Breast epithelium (tissue), 4 donors: ENCODE measurements around the gene IFNG-AS1. TPM values are rescaled to one million over a fixed set of nuclear protein-coding genes. Genes with fewer than 3 reads are reported as not detected.

Source experiments
- DNase-seq, 2 donors: peaks; one replicate each; pipeline ENCODE4 v3.0.0-alpha.2; 2019; ENCODE audit warnings: low spot score in 2 of 2
- H3K27ac ChIP-seq, 2 donors: fragments of 200-600 bp; sonication (generic) in 1 of 2; one replicate each; pipeline ENCODE4 v1.5.1; 2016 to 2019; ENCODE audit warnings: mild to moderate bottlenecking in 1 of 2
- H3K27me3 ChIP-seq, 2 donors: fragments of 200-600 bp; sonication (generic) in 1 of 2; one replicate each; pipeline versions ENCODE4 v1.5.1 to v1.6.0; 2017 to 2019; ENCODE audit warnings: control low read depth in 1 of 2, mild to moderate bottlenecking in 1 of 2
- H3K36me3 ChIP-seq: fragments of 200-600 bp; one replicate; pipeline ENCODE4 v1.5.1; 2019
- H3K4me1 ChIP-seq, 2 donors: fragments of 200-600 bp; sonication (generic); one replicate each; pipeline ENCODE4 v1.5.1; 2016 to 2019; ENCODE audit warnings: control low read depth in 1 of 2
- H3K4me3 ChIP-seq, 3 donors: fragments of 200-600 bp; sonication (generic); 1 replicate in 2 of 3; 2 replicates in 1 of 3; pipeline ENCODE4 v1.5.1; 2016 to 2019; ENCODE audit warnings: mild to moderate bottlenecking in 3 of 3, moderate library complexity in 2 of 3
- H3K9me3 ChIP-seq, 2 donors: fragments of 200-600 bp; sonication (generic) in 1 of 2; one replicate each; pipeline ENCODE4 v1.5.1; 2016 to 2019; ENCODE audit warnings: control low read depth in 1 of 2
- POLR2A ChIP-seq: fragments of 450-650 bp; IDR thresholded peaks from one replicate; pipeline ENCODE4 v1.6.1; 2016; ENCODE audit warnings: antibody characterized with exemption, mild to moderate bottlenecking, moderate library complexity
- POLR2AphosphoS5 ChIP-seq, 3 donors: sonication (generic); formaldehyde crosslinking; IDR thresholded peaks; one replicate each; pipeline ENCODE4 v1.6.1; 2017; ENCODE audit warnings: antibody characterized with exemption in 3 of 3
- intact Hi-C: fragments of 100-400 bp; cut with DNase I; formaldehyde crosslinking; loops from one replicate; pipeline ENCODE4 v1.15.1; 2023; ENCODE audit warnings: low total_unique reads
- total RNA-seq, 3 donors: library from RNA; depleted of rRNA; stranded (reverse); fragments of >200 nt; gene quantifications; one replicate each; pipeline ENCODE4 v1.1.0, GENCODE V29; 2016
- TF ChIP-seq, protein P1 (sequence below), 3 donors: fragments of 450-650 bp; IDR thresholded peaks; one replicate each; pipeline ENCODE4 v1.5.1; 2016 to 2017; ENCODE audit warnings: antibody characterized with exemption in 3 of 3, mild to moderate bottlenecking in 3 of 3, moderate library complexity in 3 of 3

Gene IFNG-AS1
- total RNA-seq, 3 donors from 2014 or later: 0.16 TPM; not detected in 2

DNA sequence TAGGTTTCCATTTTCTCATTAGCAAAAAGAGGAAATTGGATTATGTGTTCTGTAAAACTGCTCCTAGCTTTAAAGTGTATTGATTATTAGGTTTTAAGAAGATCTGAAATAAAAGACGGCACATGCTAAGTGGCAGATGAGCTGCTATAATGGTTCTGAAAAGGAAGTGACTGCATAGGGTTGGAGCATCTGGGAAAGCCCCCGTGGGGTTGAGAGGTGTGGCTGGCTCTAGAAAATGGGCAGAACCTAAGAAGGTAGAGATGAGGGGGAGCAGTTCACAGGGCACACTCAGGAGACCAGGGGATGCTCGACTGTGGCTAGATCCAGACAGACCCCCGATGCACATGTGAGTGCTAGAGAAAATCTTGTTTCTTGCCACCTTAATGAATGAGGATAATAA lies 1.9 kb downstream of the IFNG-AS1 start:
- Histone ChIP-seq H3K27ac (no peak overlapping the region), H3K4me3 (no peak overlapping the region), H3K36me3 (no peaks in the 10 kb centered on the region), H3K27me3 (no peaks in the 10 kb centered on the region), H3K9me3 (no peaks in the 10 kb centered on the region), H3K4me1 (no peaks in the 10 kb centered on the region)
- TF ChIP-seq POLR2AphosphoS5 (IDR thresholded peaks at IDR 0.05) (no peak), POLR2A (no peak)
- TF ChIP-seq, protein P1, sequence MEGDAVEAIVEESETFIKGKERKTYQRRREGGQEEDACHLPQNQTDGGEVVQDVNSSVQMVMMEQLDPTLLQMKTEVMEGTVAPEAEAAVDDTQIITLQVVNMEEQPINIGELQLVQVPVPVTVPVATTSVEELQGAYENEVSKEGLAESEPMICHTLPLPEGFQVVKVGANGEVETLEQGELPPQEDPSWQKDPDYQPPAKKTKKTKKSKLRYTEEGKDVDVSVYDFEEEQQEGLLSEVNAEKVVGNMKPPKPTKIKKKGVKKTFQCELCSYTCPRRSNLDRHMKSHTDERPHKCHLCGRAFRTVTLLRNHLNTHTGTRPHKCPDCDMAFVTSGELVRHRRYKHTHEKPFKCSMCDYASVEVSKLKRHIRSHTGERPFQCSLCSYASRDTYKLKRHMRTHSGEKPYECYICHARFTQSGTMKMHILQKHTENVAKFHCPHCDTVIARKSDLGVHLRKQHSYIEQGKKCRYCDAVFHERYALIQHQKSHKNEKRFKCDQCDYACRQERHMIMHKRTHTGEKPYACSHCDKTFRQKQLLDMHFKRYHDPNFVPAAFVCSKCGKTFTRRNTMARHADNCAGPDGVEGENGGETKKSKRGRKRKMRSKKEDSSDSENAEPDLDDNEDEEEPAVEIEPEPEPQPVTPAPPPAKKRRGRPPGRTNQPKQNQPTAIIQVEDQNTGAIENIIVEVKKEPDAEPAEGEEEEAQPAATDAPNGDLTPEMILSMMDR (IDR thresholded peaks at IDR 0.05): no peak
- DNase-seq: no peak
- intact Hi-C loops: no loop called here

DNA sequence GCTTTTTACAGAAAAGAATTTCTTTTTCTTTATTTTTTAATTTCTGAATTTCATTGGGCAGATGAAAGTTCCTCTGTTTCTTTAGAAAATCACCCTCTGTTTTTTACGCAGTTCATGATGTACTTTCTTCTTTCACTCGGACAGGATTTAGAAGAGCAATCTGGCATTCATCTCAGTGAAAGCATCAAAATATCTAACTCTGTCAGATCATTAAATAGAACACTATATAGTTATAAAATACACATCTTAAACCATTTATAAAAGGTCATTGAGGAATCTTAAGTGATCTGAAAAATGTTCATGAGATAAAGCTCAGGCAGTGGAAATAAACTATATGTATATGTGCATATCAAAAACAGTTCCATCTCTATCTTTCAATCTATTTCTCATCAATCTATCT lies 3.9 kb downstream of the IFNG-AS1 start:
- H3K4me1 ChIP-seq: no peaks in the 10 kb centered on the region
- intact Hi-C loops: no loop called here
- DNase-seq: no peak

DNA sequence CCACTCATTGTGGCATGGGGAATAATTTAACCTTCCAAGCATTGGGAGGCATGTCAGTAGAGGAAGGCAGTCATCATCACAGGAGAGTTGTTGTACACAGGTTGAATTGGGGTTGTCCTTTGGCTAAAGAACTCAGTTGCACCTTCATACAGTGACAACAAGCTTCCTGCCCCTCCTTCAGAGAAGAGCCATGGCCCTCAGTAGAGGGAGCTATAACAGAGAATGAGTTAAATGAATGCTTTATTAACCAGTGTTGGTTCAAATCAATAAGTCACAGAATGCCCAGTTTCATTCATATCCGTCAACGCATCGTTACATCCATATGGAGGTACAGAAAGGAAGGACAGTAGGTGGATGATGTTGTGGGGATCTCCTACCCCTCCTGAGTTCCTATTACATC lies 4.8 kb downstream of the IFNG-AS1 start:
- Histone ChIP-seq H3K9me3 (no peaks in the 10 kb centered on the region), H3K27ac (no peak overlapping the region), H3K36me3 (no peaks in the 10 kb centered on the region), H3K4me1 (no peaks in the 10 kb centered on the region), H3K4me3 (no peak overlapping the region), H3K27me3 (no peaks in the 10 kb centered on the region)
- DNase-seq: no peak
- no peak for TF ChIP-seq POLR2A
- TF ChIP-seq, protein P1 (IDR thresholded peaks at IDR 0.05): no peak
- intact Hi-C loops: no loop called here

More for the DNA sequence above, 3.9 kb downstream of the IFNG-AS1 start:
- no peak overlapping the region for H3K27ac ChIP-seq
- no peaks in the 10 kb centered on the region for H3K27me3 ChIP-seq
- H3K36me3 ChIP-seq: no peaks in the 10 kb centered on the region
- no peak for TF ChIP-seq POLR2A
- no peak overlapping the region for H3K4me3 ChIP-seq
- no peaks in the 10 kb centered on the region for H3K9me3 ChIP-seq

DNA sequence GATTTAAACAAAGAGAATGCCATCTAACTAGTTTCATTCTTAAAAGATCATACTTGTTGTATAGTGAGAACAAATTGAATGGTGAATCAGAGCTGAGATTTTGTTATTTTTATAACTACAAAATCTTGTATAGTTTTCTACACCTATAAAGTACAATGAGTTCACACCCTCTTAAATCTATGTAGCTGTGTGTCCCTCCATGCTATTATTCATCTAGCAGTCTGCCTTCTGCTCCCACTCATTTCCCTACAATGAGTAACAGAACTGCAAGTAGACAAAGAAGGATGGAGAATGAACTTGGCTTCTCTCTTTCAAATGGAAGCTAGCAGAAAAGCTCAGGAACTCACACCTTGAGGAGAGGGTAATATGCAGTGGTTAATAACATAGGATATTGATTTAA lies 7.1 kb downstream of the IFNG-AS1 start:
- intact Hi-C loops: no loop called here
- H3K4me1 ChIP-seq: no peaks in the 10 kb centered on the region
- H3K9me3 ChIP-seq: no peaks in the 10 kb centered on the region
- H3K36me3 ChIP-seq: no peaks in the 10 kb centered on the region
- H3K27me3 ChIP-seq: no peaks in the 10 kb centered on the region
- no peak overlapping the region for H3K27ac ChIP-seq
- no peak overlapping the region for H3K4me3 ChIP-seq
- no peak for DNase-seq
- TF ChIP-seq, protein P1 (IDR thresholded peaks at IDR 0.05): no peak
- TF ChIP-seq POLR2A: no peak
- TF ChIP-seq POLR2AphosphoS5 (IDR thresholded peaks at IDR 0.05): no peak

DNA sequence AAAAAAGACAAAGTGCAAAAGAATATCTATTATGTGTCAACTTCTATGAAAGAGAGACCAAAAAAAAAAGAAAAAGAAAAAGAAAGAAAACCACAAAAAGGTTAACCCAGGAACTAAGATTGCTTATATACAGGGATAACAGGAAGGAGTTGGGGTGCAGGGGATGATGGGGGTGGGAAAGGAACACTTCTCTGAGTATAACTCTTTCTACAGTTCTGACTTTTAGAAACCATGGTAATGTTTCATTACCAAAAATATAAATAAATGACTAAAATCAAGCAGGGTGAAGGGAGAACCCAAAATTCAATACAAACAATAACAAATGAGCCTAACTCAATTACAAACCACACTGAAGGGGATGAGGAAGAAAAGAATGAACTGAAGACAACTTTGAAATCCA lies 9.1 kb downstream of the IFNG-AS1 start:
- TF ChIP-seq, protein P1 (IDR thresholded peaks at IDR 0.05): no peak
- TF ChIP-seq POLR2AphosphoS5 (IDR thresholded peaks at IDR 0.05) (no peak), POLR2A (no peak)
- Histone ChIP-seq H3K36me3 (no peaks in the 10 kb centered on the region), H3K4me1 (no peaks in the 10 kb centered on the region), H3K27ac (no peak overlapping the region), H3K4me3 (no peak overlapping the region), H3K27me3 (no peaks in the 10 kb centered on the region), H3K9me3 (no peaks in the 10 kb centered on the region)
- intact Hi-C loops: no loop called here
- no peak for DNase-seq

DNA sequence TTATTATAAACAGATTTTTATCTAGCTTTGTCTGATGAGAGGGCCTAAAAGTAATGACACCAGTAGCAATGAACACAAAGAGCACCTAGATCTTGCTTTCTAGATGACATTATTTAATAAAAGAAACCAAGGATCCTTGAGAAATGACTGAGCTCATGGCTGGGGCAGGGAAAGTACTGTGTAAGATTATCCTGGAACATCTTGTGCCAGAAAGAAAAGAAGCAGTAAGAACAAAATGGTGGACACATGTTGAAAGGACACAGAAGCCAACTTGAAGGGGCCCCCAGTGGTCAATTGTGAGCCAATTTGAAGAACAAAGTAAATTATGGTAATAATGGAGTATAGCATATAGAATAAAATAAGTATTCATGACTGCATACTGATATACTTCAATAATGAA lies 10.0 kb downstream of the IFNG-AS1 start:
- TF ChIP-seq POLR2AphosphoS5 (IDR thresholded peaks at IDR 0.05) (no peak), POLR2A (no peak)
- TF ChIP-seq, protein P1 (IDR thresholded peaks at IDR 0.05): no peak
- Histone ChIP-seq H3K36me3 (no peaks in the 10 kb centered on the region), H3K27me3 (no peaks in the 10 kb centered on the region), H3K4me1 (no peaks in the 10 kb centered on the region), H3K27ac (no peak overlapping the region), H3K9me3 (peaks cover 0 to 2% of the 10 kb centered on the region in 2 donors), H3K4me3 (no peak overlapping the region)
- intact Hi-C loops: no loop called here
- no peak for DNase-seq
